HepG2 (cell line): ENCODE measurements around the gene NLRP12. TPM values are rescaled to one million over a fixed set of nuclear protein-coding genes. Genes with fewer than 3 reads are reported as not detected.

ENCODE experiments used
- ATAC-seq: fragments of 200-7000 bp; cut with Tn5 transposase; 3 replicates; pipeline ENCODE4 v1.9.1; 2020; ENCODE audit warnings: mild to moderate bottlenecking, moderate library complexity
- BruUV-seq: library from RNA; stranded (reverse); fragments of 400-500 nt; replicated peaks from 2 replicates; lab custom pipeline; 2021; lab: Mats Ljungman, UMichigan
- CTCF ChIA-PET: fragments of 300-600 bp; formaldehyde crosslinking; extraction: SDS; loops from one replicate; lab custom pipeline; 2021; ENCODE audit warnings: low total read pairs, inconsistent platforms, low intra/inter-chr PET ratio; lab: Yijun Ruan, JAX
- POLR2A ChIA-PET: fragments of 350-600 bp; sonication (Branson Sonifier 250); formaldehyde crosslinking; loops from one replicate; lab custom pipeline; 2020; ENCODE audit warnings: antibody characterized with exemption, inconsistent platforms; lab: Yijun Ruan, JAX
- DNase-seq: peaks from one replicate; pipeline ENCODE4 v3.0.0-alpha.2; 2015; ENCODE audit warnings: low spot score
- FAIRE-seq: peaks from 3 replicates; lab custom pipeline; 2011; peaks lifted over from hg19 to GRCh38; lab: Jason Lieb, UNC
- H2AFZ ChIP-seq: one replicate; pipeline ENCODE4 v1.6.1; 2011; ENCODE audit warnings: low read length, inconsistent platforms
- H3K27ac ChIP-seq: fragments of 300-600 bp; 3 replicates; pipeline ENCODE4 v1.8.0; 2011; ENCODE audit warnings: mixed run types, mild to moderate bottlenecking, mixed read lengths, low read length, inconsistent platforms; ENCODE audit not compliant: insufficient read depth; ENCODE audit errors: extremely low read length
- H3K27me3 ChIP-seq, 2 experiments: fragments of 200-600 bp in 1 of 2; 2 replicates in 1 of 2; 3 replicates in 1 of 2; pipeline versions ENCODE4 v1.6.0 to v1.8.0; 2011; ENCODE audit warnings: low read length in 2 of 2, mild to moderate bottlenecking in 2 of 2, moderate library complexity in 2 of 2, inconsistent platforms in 1 of 2; ENCODE audit not compliant: insufficient read depth in 2 of 2, control insufficient read depth in 1 of 2
- H3K36me3 ChIP-seq, 2 experiments: fragments of 200-600 bp in 1 of 2; replicated peaks in 1 of 2; 2 replicates in 1 of 2; 3 replicates in 1 of 2; pipeline versions ENCODE4 v1.5.1 to v1.8.0; 2011; ENCODE audit warnings: low read length in 2 of 2, inconsistent platforms in 1 of 2; ENCODE audit not compliant: insufficient read depth in 2 of 2, control insufficient read depth in 1 of 2
- H3K4me1 ChIP-seq: 2 replicates; pipeline ENCODE4 v1.5.1; 2012; ENCODE audit warnings: low read length, inconsistent platforms; ENCODE audit not compliant: insufficient read depth
- H3K4me2 ChIP-seq: 2 replicates; pipeline ENCODE4 v1.6.0; 2011; ENCODE audit warnings: low read depth, low read length, inconsistent platforms
- H3K4me3 ChIP-seq, 3 experiments: fragments of 200-600 bp in 1 of 3; sonication (generic), shearing (Covaris generic) in 1 of 3; replicated peaks in 1 of 3; 2 replicates each; pipeline ENCODE4 v1.5.1; 2011 to 2016; ENCODE audit warnings: low read length in 3 of 3, inconsistent platforms in 2 of 3, low read depth in 2 of 3, mild to moderate bottlenecking in 2 of 3, control low read depth in 1 of 3, mixed read lengths in 1 of 3; ENCODE audit not compliant: insufficient read depth in 1 of 3
- H3K79me2 ChIP-seq: one replicate; pipeline ENCODE4 v1.6.1; 2011; ENCODE audit warnings: low read length, inconsistent platforms; ENCODE audit not compliant: insufficient read depth
- H3K9ac ChIP-seq: 2 replicates; pipeline ENCODE4 v1.6.0; 2011; ENCODE audit warnings: mild to moderate bottlenecking, low read depth, low read length, inconsistent platforms; ENCODE audit not compliant: insufficient read depth
- H3K9me3 ChIP-seq: 2 replicates; pipeline ENCODE4 v1.5.1; 2012; ENCODE audit warnings: mild to moderate bottlenecking, low read length
- H4K20me1 ChIP-seq: 2 replicates; pipeline ENCODE4 v1.6.0; 2011; ENCODE audit warnings: inconsistent platforms, mild to moderate bottlenecking, low read length, moderate library complexity; ENCODE audit not compliant: insufficient read depth
- DNMT1 ChIP-seq: sonication (generic); formaldehyde crosslinking; IDR thresholded peaks from 2 replicates; pipeline ENCODE4 v1.5.1; 2020; ENCODE audit warnings: mild to moderate bottlenecking, missing genetic modification reagents
- RAD21 ChIP-seq: fragments of 450-650 bp; formaldehyde crosslinking; IDR thresholded peaks from 2 replicates; pipeline ENCODE4 v1.5.0; 2020; ENCODE audit warnings: mild to moderate bottlenecking
- ZSCAN29 ChIP-seq: sonication (generic); formaldehyde crosslinking; conservative IDR thresholded peaks from 2 replicates; pipeline ENCODE4 v1.4.0; 2020; ENCODE audit warnings: mild to moderate bottlenecking, missing genetic modification reagents
- WGBS: methylation state at CpG from one replicate; pipeline ENCODE4 v1.1.6; 2017; ENCODE audit warnings: low lambda C conversion rate; 5-methylcytosine and 5-hydroxymethylcytosine counted together
- in situ Hi-C: cut with HindIII; loops from 2 replicates; pipeline ENCODE4 v1.10.0; 2017; ENCODE audit warnings: low pct_unique_long_range_greater_than_20kb; ENCODE audit not compliant: extremely low pct_ligation_motif_present
- intact Hi-C: fragments of 100-400 bp; cut with micrococcal nuclease; formaldehyde crosslinking; loops from one replicate; pipeline ENCODE4 v1.10.0; 2022; ENCODE audit not compliant: unreplicated experiment
- polyA plus RNA-seq, 8 experiments: library from polyadenylated mRNA; depleted of rRNA in 3 of 8; stranded (reverse) in 7 of 8; unstranded in 1 of 8; fragments of >200 nt; fragmentation: Illumina TruSeq in 4 of 8; extraction: Trizol in 4 of 8; gene quantifications; 2 replicates each; pipeline versions ENCODE4 v1.2.1 to v1.2.3, GENCODE V29; 2011 to 2016; ENCODE audit warnings: low read depth in 4 of 8, missing spikeins in 1 of 8, mixed read lengths in 1 of 8; ENCODE audit not compliant: insufficient read depth in 1 of 8
- total RNA-seq, 5 experiments: library from RNA; depleted of rRNA; stranded (reverse); fragments of >200 nt; fragmentation: Illumina TruSeq; extraction: Trizol; gene quantifications; 2 replicates each; pipeline ENCODE4 v1.2.3, GENCODE V29; 2016; ENCODE audit warnings: low read depth in 1 of 5
- TF ChIP-seq, protein P1 (sequence below): sonication (generic); formaldehyde crosslinking; IDR thresholded peaks from 2 replicates; pipeline ENCODE4 v1.5.0; 2020; ENCODE audit warnings: mild to moderate bottlenecking, missing genetic modification reagents

Gene NLRP12
- total and polyA plus RNA-seq, 2 of the 13 experiments (the other 11 are each of a cell fraction or from before 2014, with no cell fraction given): 0.15 to 0.20 TPM

DNA sequence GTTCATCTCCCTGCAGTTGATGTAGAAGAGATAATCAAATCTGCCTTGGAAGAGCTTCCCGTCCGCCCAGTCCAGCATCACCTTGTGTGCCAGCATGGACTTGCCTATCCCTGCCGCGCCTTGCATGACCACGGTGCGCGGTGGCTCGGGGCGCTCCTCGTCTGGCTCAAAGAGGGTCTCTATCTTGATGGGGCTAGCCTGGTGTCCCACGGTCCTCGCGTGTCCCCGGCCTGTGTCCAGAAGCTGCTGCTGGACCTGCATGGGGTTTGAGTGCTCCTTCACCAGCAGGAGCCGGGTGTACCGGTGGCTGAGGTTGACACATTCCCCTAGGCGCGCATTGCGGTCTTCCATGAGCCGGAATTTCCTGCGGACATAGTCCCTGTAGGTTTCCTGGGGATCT, 13.2 kb downstream of the NLRP12 start (continued):
- no peak for TF ChIP-seq ZSCAN29 (CRISPR knock-in tag)
- TF ChIP-seq, protein P1, sequence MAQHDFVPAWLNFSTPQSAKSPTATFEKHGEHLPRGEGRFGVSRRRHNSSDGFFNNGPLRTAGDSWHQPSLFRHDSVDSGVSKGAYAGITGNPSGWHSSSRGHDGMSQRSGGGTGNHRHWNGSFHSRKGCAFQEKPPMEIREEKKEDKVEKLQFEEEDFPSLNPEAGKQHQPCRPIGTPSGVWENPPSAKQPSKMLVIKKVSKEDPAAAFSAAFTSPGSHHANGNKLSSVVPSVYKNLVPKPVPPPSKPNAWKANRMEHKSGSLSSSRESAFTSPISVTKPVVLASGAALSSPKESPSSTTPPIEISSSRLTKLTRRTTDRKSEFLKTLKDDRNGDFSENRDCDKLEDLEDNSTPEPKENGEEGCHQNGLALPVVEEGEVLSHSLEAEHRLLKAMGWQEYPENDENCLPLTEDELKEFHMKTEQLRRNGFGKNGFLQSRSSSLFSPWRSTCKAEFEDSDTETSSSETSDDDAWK (CRISPR knock-in tag): no peak

DNA sequence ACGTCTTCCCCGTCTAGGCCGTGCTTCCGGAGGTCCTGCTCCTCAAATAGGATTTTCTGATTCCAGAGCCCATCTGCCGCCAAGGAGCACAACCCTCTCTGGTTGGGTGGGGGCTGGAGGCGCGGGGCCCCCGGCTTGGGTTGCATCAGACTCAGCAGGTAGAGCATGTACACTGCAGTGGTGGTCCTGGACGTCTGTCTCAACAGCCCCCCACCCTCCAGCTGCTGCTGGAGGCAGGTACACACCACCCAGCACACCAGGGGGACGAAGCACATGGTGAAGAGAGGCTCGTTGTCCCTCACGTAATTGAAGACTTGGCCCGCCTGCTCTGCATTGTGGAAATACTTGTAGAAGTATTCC, 13.9 kb downstream of the NLRP12 start:
- Histone ChIP-seq H3K36me3 (no peaks in the 10 kb centered on the region), H3K27ac (no peak overlapping the region), H3K79me2 (no peaks in the 10 kb centered on the region), H3K4me2 (no peak overlapping the region), H3K27me3 (peaks cover 0 to 1% of the 10 kb centered on the region in 2 experiments; a peak in 2 of 5 replicates), H2AFZ (no peak overlapping the region), H3K9ac (no peak overlapping the region), H3K4me3 (no peak overlapping the region), H4K20me1 (no peaks in the 10 kb centered on the region), H3K9me3 (no peaks in the 10 kb centered on the region), H3K4me1 (peaks cover 24% of the 10 kb centered on the region)
- ChIA-PET CTCF (no interaction called here), POLR2A (no interaction called here)
- no peak for TF ChIP-seq DNMT1 (CRISPR knock-in tag)
- TF ChIP-seq RAD21 (CRISPR knock-in tag): no peak
- ATAC-seq (no peak), FAIRE-seq (no peak), DNase-seq (no peak)
- intact Hi-C loops: no loop called here
- in situ Hi-C loops: no loop called here
- no TSS peak for BruUV-seq
- 53% methylated on average over 12 of the region's 13 CpGs for WGBS
